ENCODE results near the gene MAEA. TPM values are rescaled to one million over a fixed set of nuclear protein-coding genes. Genes with fewer than 3 reads are reported as not detected.

Gene MAEA
- total and polyA plus RNA-seq, 5 donors from 2014 or later: 61.2 to 77.7 (median 66.4) TPM

GRCh38 chr4:1316537-1317168 lies 27.0 kb downstream of the MAEA start:
- Histone ChIP-seq H3K4me1 (ENCODE audit: control insufficient read depth, insufficient read depth, low read length, poor library complexity, severe bottlenecking) (no peaks in the 10 kb centered on the region), H3K9me3 (ENCODE audit: control insufficient read depth in 2 of 2, low read length in 2 of 2) (no peaks in the 10 kb centered on the region), H3K27ac (ENCODE audit: insufficient read depth, low read length, poor library complexity, severe bottlenecking) (no peak overlapping the region), H3K27me3 (ENCODE audit: control insufficient read depth, insufficient read depth, low read length) (no peaks in the 10 kb centered on the region), H3K36me3 (ENCODE audit: control insufficient read depth, insufficient read depth, low read length) (peaks cover 68% of the 10 kb centered on the region), H3K4me3 (ENCODE audit: low read depth, low read length) (no peak overlapping the region)
- no peaks in the 10 kb centered on the region for H3K27me3 Mint-ChIP-seq
- H3K4me1 Mint-ChIP-seq: peaks cover 0 to 20% (median 5%) of the 10 kb centered on the region in 4 donors
- no peak for ATAC-seq (ENCODE audit: low read depth in 2 of 2)
- H3K4me3 Mint-ChIP-seq: no peak overlapping the region
- DNase-seq: no peak
- H3K9me3 Mint-ChIP-seq: no peaks in the 10 kb centered on the region
- no peak overlapping the region for H3K27ac Mint-ChIP-seq
- peaks cover 24% of the 10 kb centered on the region for H3K36me3 Mint-ChIP-seq

GRCh38 chr4:1317177-1318045 lies 27.7 kb downstream of the MAEA start:
- no peak overlapping the region for H3K4me3 Mint-ChIP-seq
- peaks cover 0 to 14% (median 5%) of the 10 kb centered on the region in 4 donors for H3K4me1 Mint-ChIP-seq
- Histone ChIP-seq H3K27me3 (ENCODE audit: control insufficient read depth, insufficient read depth, low read length) (no peaks in the 10 kb centered on the region), H3K27ac (ENCODE audit: insufficient read depth, low read length, poor library complexity, severe bottlenecking) (no peak overlapping the region), H3K4me3 (ENCODE audit: low read depth, low read length) (no peak overlapping the region), H3K36me3 (ENCODE audit: control insufficient read depth, insufficient read depth, low read length) (peaks cover 66% of the 10 kb centered on the region), H3K4me1 (ENCODE audit: control insufficient read depth, insufficient read depth, low read length, poor library complexity, severe bottlenecking) (no peaks in the 10 kb centered on the region), H3K9me3 (ENCODE audit: control insufficient read depth in 2 of 2, low read length in 2 of 2) (no peaks in the 10 kb centered on the region)
- no peak for DNase-seq
- H3K36me3 Mint-ChIP-seq: peaks cover 24% of the 10 kb centered on the region
- H3K27ac Mint-ChIP-seq: no peak overlapping the region
- H3K27me3 Mint-ChIP-seq: no peaks in the 10 kb centered on the region
- no peaks in the 10 kb centered on the region for H3K9me3 Mint-ChIP-seq
- no peak for ATAC-seq (ENCODE audit: low read depth in 2 of 2)

- no peak for ATAC-seq (ENCODE audit: low read depth in 2 of 2)
- DNase-seq: no peak
- Histone ChIP-seq H3K4me3 (ENCODE audit: low read depth, low read length) (no peak overlapping the region), H3K9me3 (ENCODE audit: control insufficient read depth in 2 of 2, low read length in 2 of 2) (no peaks in the 10 kb centered on the region), H3K27ac (ENCODE audit: insufficient read depth, low read length, poor library complexity, severe bottlenecking) (no peak overlapping the region), H3K36me3 (ENCODE audit: control insufficient read depth, insufficient read depth, low read length) (peaks cover 66% of the 10 kb centered on the region), H3K27me3 (ENCODE audit: control insufficient read depth, insufficient read depth, low read length) (no peaks in the 10 kb centered on the region), H3K4me1 (ENCODE audit: control insufficient read depth, insufficient read depth, low read length, poor library complexity, severe bottlenecking) (no peaks in the 10 kb centered on the region)
- H3K4me1 Mint-ChIP-seq: peaks cover 0 to 14% (median 5%) of the 10 kb centered on the region in 4 donors
- peak overlapping the region in 1 of 3 donors; percentile 83 for H3K27ac Mint-ChIP-seq
- H3K4me3 Mint-ChIP-seq: no peak overlapping the region
- H3K36me3 Mint-ChIP-seq: peaks cover 23% of the 10 kb centered on the region
- no peaks in the 10 kb centered on the region for H3K27me3 Mint-ChIP-seq
- no peaks in the 10 kb centered on the region for H3K9me3 Mint-ChIP-seq
These were observed 28.3 kb downstream of the MAEA start for GRCh38 chr4:1318046-1318375.

GRCh38 chr4:1318488-1319213 lies 29.0 kb downstream of the MAEA start:
- H3K36me3 ChIP-seq (ENCODE audit: control insufficient read depth, insufficient read depth, low read length): peaks cover 66% of the 10 kb centered on the region
- Mint-ChIP-seq H3K4me1 (peaks cover 0 to 14% (median 5%) of the 10 kb centered on the region in 4 donors), H3K36me3 (peaks cover 17% of the 10 kb centered on the region), H3K4me3 (no peak overlapping the region), H3K9me3 (no peaks in the 10 kb centered on the region), H3K27ac (peak overlapping the region in 1 of 3 donors; percentile 83), H3K27me3 (no peaks in the 10 kb centered on the region)
- no peak for DNase-seq
- no peak for ATAC-seq (ENCODE audit: low read depth in 2 of 2)
- no peaks in the 10 kb centered on the region for H3K9me3 ChIP-seq (ENCODE audit: control insufficient read depth in 2 of 2, low read length in 2 of 2)
- no peaks in the 10 kb centered on the region for H3K27me3 ChIP-seq (ENCODE audit: control insufficient read depth, insufficient read depth, low read length)
- H3K27ac ChIP-seq (ENCODE audit: insufficient read depth, low read length, poor library complexity, severe bottlenecking): no peak overlapping the region
- H3K4me1 ChIP-seq (ENCODE audit: control insufficient read depth, insufficient read depth, low read length, poor library complexity, severe bottlenecking): no peaks in the 10 kb centered on the region
- no peak overlapping the region for H3K4me3 ChIP-seq (ENCODE audit: low read depth, low read length)

- Mint-ChIP-seq H3K4me3 (no peak overlapping the region), H3K27me3 (no peaks in the 10 kb centered on the region), H3K36me3 (peaks cover 12% of the 10 kb centered on the region), H3K27ac (no peak overlapping the region), H3K4me1 (peaks cover 0 to 6% (median 3%) of the 10 kb centered on the region in 4 donors), H3K9me3 (no peaks in the 10 kb centered on the region)
- Histone ChIP-seq H3K4me1 (ENCODE audit: control insufficient read depth, insufficient read depth, low read length, poor library complexity, severe bottlenecking) (no peaks in the 10 kb centered on the region), H3K4me3 (ENCODE audit: low read depth, low read length) (no peak overlapping the region), H3K9me3 (ENCODE audit: control insufficient read depth in 2 of 2, low read length in 2 of 2) (no peaks in the 10 kb centered on the region), H3K27me3 (ENCODE audit: control insufficient read depth, insufficient read depth, low read length) (no peaks in the 10 kb centered on the region), H3K36me3 (ENCODE audit: control insufficient read depth, insufficient read depth, low read length) (peaks cover 59% of the 10 kb centered on the region), H3K27ac (ENCODE audit: insufficient read depth, low read length, poor library complexity, severe bottlenecking) (no peak overlapping the region)
- DNase-seq (no peak), ATAC-seq (ENCODE audit: low read depth in 2 of 2) (no peak)
These were observed 31.8 kb downstream of the MAEA start for GRCh38 chr4:1321486-1321885.

- no peaks in the 10 kb centered on the region for H3K27me3 Mint-ChIP-seq
- no peaks in the 10 kb centered on the region for H3K4me1 ChIP-seq (ENCODE audit: control insufficient read depth, insufficient read depth, low read length, poor library complexity, severe bottlenecking)
- peaks cover 12% of the 10 kb centered on the region for H3K36me3 Mint-ChIP-seq
- no peak overlapping the region for H3K27ac Mint-ChIP-seq
- no peaks in the 10 kb centered on the region for H3K27me3 ChIP-seq (ENCODE audit: control insufficient read depth, insufficient read depth, low read length)
- no peak overlapping the region for H3K4me3 ChIP-seq (ENCODE audit: low read depth, low read length)
- no peaks in the 10 kb centered on the region for H3K9me3 ChIP-seq (ENCODE audit: control insufficient read depth in 2 of 2, low read length in 2 of 2)
- H3K9me3 Mint-ChIP-seq: no peaks in the 10 kb centered on the region
- peaks cover 0 to 6% (median 3%) of the 10 kb centered on the region in 4 donors for H3K4me1 Mint-ChIP-seq
- no peak overlapping the region for H3K4me3 Mint-ChIP-seq
- ATAC-seq (ENCODE audit: low read depth in 2 of 2): no peak
- DNase-seq: no peak
- no peak overlapping the region for H3K27ac ChIP-seq (ENCODE audit: insufficient read depth, low read length, poor library complexity, severe bottlenecking)
- H3K36me3 ChIP-seq (ENCODE audit: control insufficient read depth, insufficient read depth, low read length): peaks cover 60% of the 10 kb centered on the region
These were observed 32.4 kb downstream of the MAEA start for GRCh38 chr4:1321946-1322650.

GRCh38 chr4:1323280-1323634 lies 33.6 kb downstream of the MAEA start:
- H3K27ac ChIP-seq (ENCODE audit: insufficient read depth, low read length, poor library complexity, severe bottlenecking): no peak overlapping the region
- H3K27me3 ChIP-seq (ENCODE audit: control insufficient read depth, insufficient read depth, low read length): no peaks in the 10 kb centered on the region
- no peaks in the 10 kb centered on the region for H3K9me3 Mint-ChIP-seq
- ATAC-seq (ENCODE audit: low read depth in 2 of 2) (no peak), DNase-seq (no peak)
- H3K27me3 Mint-ChIP-seq: no peaks in the 10 kb centered on the region
- peaks cover 48% of the 10 kb centered on the region for H3K36me3 ChIP-seq (ENCODE audit: control insufficient read depth, insufficient read depth, low read length)
- no peaks in the 10 kb centered on the region for H3K9me3 ChIP-seq (ENCODE audit: control insufficient read depth in 2 of 2, low read length in 2 of 2)
- H3K4me3 Mint-ChIP-seq: no peak overlapping the region
- H3K4me3 ChIP-seq (ENCODE audit: low read depth, low read length): no peak overlapping the region
- peaks cover 0 to 4% (median 1%) of the 10 kb centered on the region in 4 donors for H3K4me1 Mint-ChIP-seq
- no peaks in the 10 kb centered on the region for H3K4me1 ChIP-seq (ENCODE audit: control insufficient read depth, insufficient read depth, low read length, poor library complexity, severe bottlenecking)
- H3K27ac Mint-ChIP-seq: no peak overlapping the region
- H3K36me3 Mint-ChIP-seq: peaks cover 12% of the 10 kb centered on the region

Measured in CD4-positive, CD25-positive, alpha-beta regulatory T cell (primary cell).